LNCAP (cell line): Measurements from ENCODE around the gene DHCR7.

Source experiments
- TF ChIP-seq, protein P1 (sequence below): fragments of 450-650 bp; IDR thresholded peaks from 2 replicates; pipeline ENCODE4 v1.5.1; 2017; ENCODE audit warnings: mild to moderate bottlenecking

Gene DHCR7

DNA sequence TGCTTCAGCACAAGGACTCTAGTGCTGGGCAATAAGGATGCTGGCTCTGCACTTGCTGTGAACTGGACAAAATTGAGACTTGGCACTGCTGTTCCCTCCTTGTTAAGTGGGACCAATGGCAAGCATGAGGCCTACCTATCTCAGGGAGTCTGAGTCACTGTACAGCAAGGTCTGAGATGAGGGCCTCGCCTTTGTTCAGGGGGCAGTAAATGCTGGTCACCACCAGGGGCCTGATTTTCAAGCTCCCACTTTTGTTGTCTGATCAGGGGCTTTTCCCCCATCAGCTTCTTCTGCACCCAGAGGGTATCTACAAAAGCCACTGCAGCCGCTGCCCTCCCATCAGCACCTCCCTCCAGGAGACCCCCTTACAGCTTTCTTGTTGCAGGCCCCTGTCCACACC lies 22.8 kb downstream of the DHCR7 start:
- TF ChIP-seq, protein P1, sequence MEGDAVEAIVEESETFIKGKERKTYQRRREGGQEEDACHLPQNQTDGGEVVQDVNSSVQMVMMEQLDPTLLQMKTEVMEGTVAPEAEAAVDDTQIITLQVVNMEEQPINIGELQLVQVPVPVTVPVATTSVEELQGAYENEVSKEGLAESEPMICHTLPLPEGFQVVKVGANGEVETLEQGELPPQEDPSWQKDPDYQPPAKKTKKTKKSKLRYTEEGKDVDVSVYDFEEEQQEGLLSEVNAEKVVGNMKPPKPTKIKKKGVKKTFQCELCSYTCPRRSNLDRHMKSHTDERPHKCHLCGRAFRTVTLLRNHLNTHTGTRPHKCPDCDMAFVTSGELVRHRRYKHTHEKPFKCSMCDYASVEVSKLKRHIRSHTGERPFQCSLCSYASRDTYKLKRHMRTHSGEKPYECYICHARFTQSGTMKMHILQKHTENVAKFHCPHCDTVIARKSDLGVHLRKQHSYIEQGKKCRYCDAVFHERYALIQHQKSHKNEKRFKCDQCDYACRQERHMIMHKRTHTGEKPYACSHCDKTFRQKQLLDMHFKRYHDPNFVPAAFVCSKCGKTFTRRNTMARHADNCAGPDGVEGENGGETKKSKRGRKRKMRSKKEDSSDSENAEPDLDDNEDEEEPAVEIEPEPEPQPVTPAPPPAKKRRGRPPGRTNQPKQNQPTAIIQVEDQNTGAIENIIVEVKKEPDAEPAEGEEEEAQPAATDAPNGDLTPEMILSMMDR = no peak

DNA sequence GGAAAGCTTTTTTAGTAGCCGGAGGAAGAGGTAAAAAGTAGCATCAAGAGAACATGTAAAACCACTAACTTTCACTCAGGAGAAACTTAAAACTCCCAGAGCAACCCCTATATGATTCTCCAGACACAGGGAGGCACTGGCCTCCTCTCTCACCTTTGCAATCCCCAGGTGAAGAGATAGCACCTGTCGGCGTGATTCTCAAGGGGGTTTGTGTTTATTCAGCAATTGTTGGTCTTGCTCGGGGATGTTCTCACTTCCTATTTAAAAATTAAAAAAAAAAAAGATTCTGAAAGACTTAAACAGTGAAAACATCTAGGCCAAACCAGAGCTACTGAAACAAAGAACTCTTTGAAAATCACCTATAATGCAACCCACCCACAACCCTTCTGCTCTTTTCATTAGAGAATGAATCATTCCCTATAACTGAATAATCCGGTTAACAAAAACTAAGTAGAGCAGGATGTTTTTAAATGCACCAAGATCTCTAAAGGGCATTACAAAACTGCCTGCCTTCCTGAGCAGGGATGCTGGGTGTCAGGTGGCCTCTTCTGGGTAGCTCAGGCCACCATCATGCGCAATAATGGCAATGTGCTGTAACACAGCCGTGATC lies 24.9 kb downstream of the DHCR7 start:
- TF ChIP-seq, protein P1 = no peak

DNA sequence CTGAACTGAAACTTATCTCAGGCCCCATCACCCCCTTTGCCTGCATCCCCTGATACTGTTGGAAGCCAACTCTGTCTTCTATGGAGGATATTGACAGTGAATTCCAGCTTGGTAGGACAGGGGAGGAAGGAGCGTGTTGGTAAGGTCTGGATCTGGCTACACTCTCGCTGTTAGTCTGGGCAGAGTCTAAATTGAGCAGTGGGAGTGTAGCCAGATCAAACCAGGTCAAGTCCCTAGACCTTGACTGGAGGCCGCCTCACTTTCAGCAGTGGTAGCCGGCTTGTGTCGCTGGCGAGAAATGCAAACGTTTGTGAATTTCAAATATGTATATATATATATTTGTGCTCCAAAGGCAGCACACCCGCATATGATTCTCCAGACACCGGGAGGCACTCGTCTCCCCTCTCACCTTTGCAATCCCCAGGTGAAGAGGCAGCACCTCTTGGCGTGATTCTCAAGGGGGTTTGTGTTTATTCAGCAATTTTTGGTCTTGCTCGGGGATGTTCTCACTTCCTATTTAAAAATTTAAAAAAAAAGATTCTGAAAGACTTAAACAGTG lies 26.7 kb downstream of the DHCR7 start:
- TF ChIP-seq, protein P1 = no peak

DNA sequence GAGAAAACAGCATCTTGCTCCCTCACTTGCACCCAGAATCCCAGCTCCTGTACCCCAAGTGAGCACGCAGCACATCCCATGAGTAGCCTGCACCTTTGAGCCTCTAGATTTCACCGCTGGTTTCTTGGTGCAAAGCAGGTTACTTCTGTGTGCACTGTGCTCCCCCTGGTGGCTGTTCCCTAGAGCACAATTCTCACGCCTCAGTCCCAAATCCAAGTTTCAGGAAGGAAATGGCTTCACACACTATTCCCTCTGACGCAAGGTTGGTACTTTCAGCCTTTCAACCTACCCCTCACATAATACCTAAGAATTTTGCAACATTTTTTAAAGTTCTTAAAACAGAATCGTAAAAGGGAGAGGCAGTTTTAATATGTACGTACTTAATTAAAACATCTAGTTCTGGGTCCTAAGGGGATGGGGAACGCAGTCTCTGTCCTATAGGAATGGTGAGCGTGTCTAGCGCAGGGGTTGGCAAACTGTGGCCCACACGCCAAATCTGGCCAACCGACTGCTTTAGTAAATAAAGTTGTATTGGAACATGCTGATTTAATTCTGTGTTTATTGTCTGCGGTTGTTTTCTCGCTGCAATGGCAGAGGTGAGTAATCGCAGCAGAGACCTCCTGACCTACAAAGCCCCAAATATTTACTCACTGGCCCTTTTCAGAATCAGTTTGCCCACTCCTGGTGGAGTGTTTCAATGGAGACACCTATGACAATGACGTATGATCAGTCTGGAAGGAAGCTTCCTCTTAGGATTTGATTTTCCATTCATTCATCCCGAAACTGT lies 27.5 kb downstream of the DHCR7 start:
- TF ChIP-seq, protein P1 = peak; percentile 88

DNA sequence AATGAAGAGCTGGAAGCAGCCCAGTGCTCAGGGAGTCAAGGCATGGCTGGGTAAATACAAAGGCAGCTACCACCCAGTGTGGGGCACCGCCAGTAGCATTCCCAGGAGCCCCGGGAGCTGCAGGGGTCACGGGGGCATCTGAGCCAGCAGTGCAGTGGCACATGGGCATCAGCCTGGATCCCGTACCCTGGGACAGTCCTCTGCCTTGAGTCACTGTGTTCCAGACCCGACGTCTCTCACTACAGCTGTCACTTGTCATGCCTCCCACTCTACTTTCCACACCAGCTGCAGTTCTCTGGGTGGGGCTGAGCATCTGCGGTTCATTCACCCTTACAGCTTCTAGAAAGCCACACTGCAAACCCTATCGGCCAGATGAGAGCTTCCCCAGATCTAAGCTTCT lies 29.6 kb downstream of the DHCR7 start:
- TF ChIP-seq, protein P1 = no peak

DNA sequence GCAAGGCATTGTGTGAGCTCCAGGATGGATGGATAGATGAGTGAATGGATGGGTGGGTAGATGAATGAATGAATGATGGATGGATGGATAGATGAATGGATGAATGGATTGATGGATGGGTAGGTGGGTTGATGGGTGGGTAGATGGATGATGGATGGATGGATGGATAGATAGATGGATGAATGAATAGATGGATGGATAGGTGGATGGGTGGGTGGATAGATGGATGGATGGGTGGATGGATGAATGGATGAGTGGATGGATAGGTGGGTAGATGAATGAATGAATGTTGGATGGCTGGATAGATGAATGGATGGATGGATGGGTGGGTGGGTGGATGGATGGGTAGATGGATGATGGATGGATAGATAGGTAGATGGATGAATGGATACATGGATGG lies 33.5 kb downstream of the DHCR7 start:
- TF ChIP-seq, protein P1 = no peak

DNA sequence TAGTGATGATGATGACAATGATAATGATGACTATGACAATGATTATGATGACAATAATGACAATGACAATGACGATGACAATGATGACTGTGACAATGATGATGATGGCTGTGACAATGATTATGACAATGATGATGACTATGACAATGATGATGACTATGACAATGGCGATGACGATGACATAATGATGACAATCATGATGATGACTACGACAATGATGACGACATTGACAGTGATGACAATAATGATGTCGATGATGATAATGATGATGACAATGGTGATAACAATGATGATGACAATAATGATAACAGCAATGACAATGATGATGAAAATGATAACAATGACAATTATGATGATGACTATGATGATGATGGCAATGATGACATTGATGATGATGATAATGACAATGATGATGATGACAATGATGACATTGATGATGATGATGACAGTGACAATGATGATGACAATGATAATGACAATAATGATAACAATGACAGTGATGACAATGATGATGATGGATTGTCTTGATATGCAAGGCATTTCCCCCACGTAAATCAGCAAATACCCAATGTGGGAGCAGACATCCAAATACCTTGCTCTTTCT lies 37.7 kb downstream of the DHCR7 start:
- TF ChIP-seq, protein P1 = no peak
